OCI-LY1 (cell line): ENCODE results near the gene HIRA.

Source experiments
- CTCF ChIP-seq: fragments of 200-600 bp; sonication (generic), shearing (Covaris generic); IDR thresholded peaks from 2 replicates; pipeline ENCODE4 v1.5.1; 2017; ENCODE audit warnings: mild to moderate bottlenecking, antibody characterized with exemption, low read length, moderate library complexity, mixed read lengths
- EZH2 ChIP-seq: fragments of 200-600 bp; sonication (generic), shearing (Covaris generic); IDR thresholded peaks from 2 replicates; pipeline ENCODE4 v1.8.0; 2017; ENCODE audit warnings: borderline replicate concordance, mixed run types, mild to moderate bottlenecking, antibody characterized with exemption, low read length, moderate library complexity, mixed read lengths

- no peak for TF ChIP-seq CTCF
- TF ChIP-seq EZH2: no peak
Observed at GRCh38 chr22:19443544-19444211, 12.1 kb upstream of the HIRA start.
